Adrenal gland (tissue), 12 donors: Measurements from ENCODE around the gene COA5. TPM values are rescaled to one million over a fixed set of nuclear protein-coding genes. Genes with fewer than 3 reads are reported as not detected.

ENCODE experiments used
- DNase-seq, 7 donors: peaks; one replicate each; pipeline ENCODE4 v3.0.0-alpha.2; 2019 to 2020
- H3K27ac ChIP-seq, 5 donors: fragments of 200-600 bp; sonication (generic) in 4 of 5; 1 replicate in 3 of 5; 2 replicates in 2 of 5; pipeline versions ENCODE4 v1.5.1 to v1.8.0; 2016 to 2020; ENCODE audit warnings: mild to moderate bottlenecking in 1 of 5
- H3K27me3 ChIP-seq: fragments of 200-600 bp; 2 replicates; pipeline ENCODE4 v1.8.0; 2021
- H3K36me3 ChIP-seq, 2 donors: fragments of 200-600 bp; replicated peaks in 1 of 2; 1 replicate in 1 of 2; 2 replicates in 1 of 2; pipeline versions ENCODE4 v1.5.1 to v1.8.0; 2018 to 2022
- H3K4me1 ChIP-seq, 2 donors: fragments of 200-600 bp; replicated peaks in 1 of 2; 1 replicate in 1 of 2; 2 replicates in 1 of 2; pipeline versions ENCODE4 v1.5.1 to v1.8.0; 2018 to 2021
- H3K4me3 ChIP-seq, 4 donors: fragments of 200-600 bp; sonication (generic) in 3 of 4; one replicate each; pipeline ENCODE4 v1.5.1; 2016 to 2018
- H3K9me3 ChIP-seq, 3 donors: fragments of 200-600 bp; sonication (generic) in 1 of 3; replicated peaks in 1 of 3; 1 replicate in 2 of 3; 2 replicates in 1 of 3; pipeline versions ENCODE4 v1.5.1 to v1.8.0; 2016 to 2021
- POLR2A ChIP-seq, 2 donors: fragments of 450-650 bp; IDR thresholded peaks; one replicate each; pipeline ENCODE4 v1.6.1; 2017; ENCODE audit warnings: antibody characterized with exemption in 2 of 2, mild to moderate bottlenecking in 2 of 2, moderate library complexity in 1 of 2
- WGBS, 4 donors: extraction: QIAGEN DNeasy Blood & Tissue Kit in 2 of 4; methylation state at CpG; one replicate each; pipeline versions ENCODE4 v1.1.5 to v1.1.7; 2013 to 2017; 5-methylcytosine and 5-hydroxymethylcytosine counted together
- intact Hi-C, 2 donors: fragments of 100-400 bp; cut with DNase I; formaldehyde crosslinking; loops; one replicate each; pipeline versions ENCODE4 v1.14.1 to v1.15.0; 2022 to 2023
- polyA plus RNA-seq, 3 donors: library from polyadenylated mRNA; stranded (reverse); fragments of 200-250 nt in 2 of 3; fragments of 350-450 nt in 1 of 3; fragmentation: Illumina TruSeq in 1 of 3; extraction: RNeasy Lipid Tissue Mini Kit (QIAGEN cat#74804) in 1 of 3; gene quantifications; one replicate each; pipeline ENCODE4 v1.2.3, GENCODE V29; 2013 to 2014
- total RNA-seq, 9 donors: library from RNA; depleted of rRNA in 4 of 9; stranded (reverse); fragments of >200 nt in 4 of 9; fragments of 120-200 nt in 1 of 9; fragmentation: NEBNext Ultra II Directional in 1 of 9; extraction: Animal tissue kit (Norgen Biotek cat#: 25700) in 1 of 9; gene quantifications; one replicate each; pipeline versions ENCODE4 v1.1.0 to v1.2.4, GENCODE V29; 2013 to 2023
- TF ChIP-seq, protein P1 (sequence below), 6 experiments: fragments of 450-650 bp in 4 of 6; fragments of 200-600 bp in 2 of 6; sonication (generic) in 1 of 6; IDR thresholded peaks; 1 replicate in 5 of 6; 2 replicates in 1 of 6; pipeline versions ENCODE4 v1.5.1 to v1.8.0; 2016 to 2021; ENCODE audit warnings: antibody characterized with exemption in 6 of 6, mild to moderate bottlenecking in 2 of 6, moderate library complexity in 1 of 6
- donor health status: healthy with polysubstance abuse.
- donor health status: Bipolar disorder and iron deficiency.
- donor health status: DM: yes; HTN: yes; CAD: no.
- donor health status: DM: no; HTN: no; CAD: no.
- donor health status: DM: no; HTN: no; CAD: no.
- donor health status: DM: yes; HTN: yes; CAD: no.

COA5 gene
- total and polyA plus RNA-seq, 12 donors, result 18.9 to 76.0 (median 42.6) TPM

DNA sequence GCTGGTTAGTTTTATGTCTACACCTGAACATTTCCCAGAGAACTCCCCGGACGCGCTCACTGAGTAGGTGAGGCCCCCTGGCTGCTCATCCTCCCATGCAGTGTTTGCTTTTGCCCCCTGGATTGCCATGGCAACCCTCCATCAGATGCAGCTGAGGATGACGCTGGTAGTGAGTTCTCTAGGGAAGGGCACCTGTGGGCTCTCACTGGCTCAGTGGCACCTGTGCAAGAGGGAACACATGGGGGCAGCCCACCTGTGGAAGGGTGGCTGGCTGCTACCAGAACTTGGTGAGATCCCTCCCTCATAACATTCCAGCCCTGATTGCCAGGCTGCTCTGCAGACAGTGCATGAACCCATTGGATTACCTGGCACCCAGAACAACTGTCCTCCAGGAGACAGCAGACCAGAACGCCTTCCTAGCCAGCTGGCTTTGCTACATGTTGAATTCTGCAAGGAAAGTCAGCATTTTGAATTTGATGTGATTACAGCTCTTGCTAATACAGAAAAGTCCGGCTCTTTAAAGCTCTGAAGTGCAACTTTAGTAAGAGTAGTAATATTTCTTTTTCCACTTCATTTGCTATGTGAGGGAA lies 21.7 kb downstream of the COA5 start:
- intact Hi-C loops, result no loop called here
- H3K4me1 ChIP-seq, result no peaks in the 10 kb centered on the region
- no peak for TF ChIP-seq POLR2A (IDR thresholded peaks at IDR 0.05)
- TF ChIP-seq, protein P1, sequence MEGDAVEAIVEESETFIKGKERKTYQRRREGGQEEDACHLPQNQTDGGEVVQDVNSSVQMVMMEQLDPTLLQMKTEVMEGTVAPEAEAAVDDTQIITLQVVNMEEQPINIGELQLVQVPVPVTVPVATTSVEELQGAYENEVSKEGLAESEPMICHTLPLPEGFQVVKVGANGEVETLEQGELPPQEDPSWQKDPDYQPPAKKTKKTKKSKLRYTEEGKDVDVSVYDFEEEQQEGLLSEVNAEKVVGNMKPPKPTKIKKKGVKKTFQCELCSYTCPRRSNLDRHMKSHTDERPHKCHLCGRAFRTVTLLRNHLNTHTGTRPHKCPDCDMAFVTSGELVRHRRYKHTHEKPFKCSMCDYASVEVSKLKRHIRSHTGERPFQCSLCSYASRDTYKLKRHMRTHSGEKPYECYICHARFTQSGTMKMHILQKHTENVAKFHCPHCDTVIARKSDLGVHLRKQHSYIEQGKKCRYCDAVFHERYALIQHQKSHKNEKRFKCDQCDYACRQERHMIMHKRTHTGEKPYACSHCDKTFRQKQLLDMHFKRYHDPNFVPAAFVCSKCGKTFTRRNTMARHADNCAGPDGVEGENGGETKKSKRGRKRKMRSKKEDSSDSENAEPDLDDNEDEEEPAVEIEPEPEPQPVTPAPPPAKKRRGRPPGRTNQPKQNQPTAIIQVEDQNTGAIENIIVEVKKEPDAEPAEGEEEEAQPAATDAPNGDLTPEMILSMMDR (IDR thresholded peaks at IDR 0.05), result no peak
- WGBS, 4 donors, result 92 to 98% (median 96%) methylated on average over 5 to 6 of the region's 6 CpGs
- H3K27ac ChIP-seq, result no peak overlapping the region
- H3K36me3 ChIP-seq, result peaks cover 0 to 24% of the 10 kb centered on the region in 2 donors
- no peaks in the 10 kb centered on the region for H3K27me3 ChIP-seq
- peak in 1 of 7 donors; percentile 39 for DNase-seq
- H3K9me3 ChIP-seq, result no peaks in the 10 kb centered on the region
- H3K4me3 ChIP-seq, result no peak overlapping the region

DNA sequence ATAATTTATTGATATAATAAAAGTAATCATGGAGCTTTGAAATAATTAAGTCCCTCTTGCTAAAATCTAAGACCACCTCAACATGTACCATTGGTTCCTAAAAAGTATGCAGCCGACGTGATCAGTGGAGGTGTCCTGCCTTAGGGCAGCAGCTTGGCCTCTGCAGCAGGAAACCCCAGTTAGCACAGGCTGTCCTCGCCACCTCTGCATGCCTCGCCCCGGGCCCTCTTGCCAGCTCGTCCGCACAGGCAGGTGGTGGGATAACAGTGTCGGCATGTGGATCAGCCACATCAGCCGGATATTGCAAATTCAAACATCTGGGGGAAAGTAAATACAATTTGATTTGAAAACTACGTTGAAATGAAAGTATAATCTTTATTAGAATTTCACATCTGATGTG lies 22.9 kb downstream of the COA5 start:
- peak in 1 of 7 donors; percentile 35 for DNase-seq
- 94 to 97% (median 96%) methylated on average over 10 of the region's 10 CpGs for WGBS, 4 donors
- no peaks in the 10 kb centered on the region for H3K9me3 ChIP-seq
- TF ChIP-seq, protein P1 (IDR thresholded peaks at IDR 0.05), result no peak
- no peak for TF ChIP-seq POLR2A (IDR thresholded peaks at IDR 0.05)
- no peak overlapping the region for H3K27ac ChIP-seq
- H3K4me3 ChIP-seq, result no peak overlapping the region
- no peaks in the 10 kb centered on the region for H3K4me1 ChIP-seq
- H3K27me3 ChIP-seq, result no peaks in the 10 kb centered on the region
- intact Hi-C loops, result no loop called here
- peaks cover 0 to 24% of the 10 kb centered on the region in 2 donors for H3K36me3 ChIP-seq

DNA sequence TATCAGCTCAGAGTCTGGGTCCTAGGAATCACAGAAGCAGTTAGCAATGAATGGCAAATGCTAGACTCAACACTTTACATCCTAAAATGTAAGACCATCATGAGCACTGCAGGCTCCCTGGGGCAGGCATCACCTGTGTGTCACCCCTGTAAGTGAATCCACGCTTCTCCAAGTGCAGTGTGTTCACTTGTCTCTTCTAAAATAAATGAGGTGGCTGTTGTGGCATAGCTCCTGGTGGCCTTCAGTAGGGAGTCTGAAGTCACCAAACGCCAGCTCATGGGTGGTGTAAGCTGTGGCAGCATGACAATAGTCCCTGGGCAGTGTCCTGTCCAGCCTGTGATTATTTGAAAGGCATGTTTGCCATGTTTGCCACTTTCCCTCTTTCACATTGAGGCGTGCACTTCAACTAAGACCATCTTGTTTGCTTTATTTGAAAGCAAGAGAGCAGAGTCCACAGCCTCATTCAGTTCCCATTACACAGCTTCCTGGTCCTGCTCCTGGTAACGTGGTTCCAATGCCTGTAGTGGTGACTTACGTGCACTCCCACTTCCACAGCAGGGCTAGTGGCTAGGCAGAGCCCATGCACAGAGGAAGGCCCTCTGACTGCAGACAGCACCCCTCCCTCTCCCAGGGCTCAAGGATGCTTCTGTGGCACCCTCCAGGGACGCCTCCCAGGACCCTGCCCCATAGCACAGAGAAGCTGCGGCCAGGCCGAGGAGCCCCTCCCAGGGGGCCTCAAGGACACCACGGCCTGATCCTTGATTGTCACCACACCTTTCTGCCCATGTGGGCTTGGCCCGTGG lies 24.3 kb downstream of the COA5 start:
- Histone ChIP-seq H3K36me3 (peaks cover 0 to 28% of the 10 kb centered on the region in 2 donors), H3K9me3 (no peaks in the 10 kb centered on the region), H3K27ac (no peak overlapping the region), H3K4me3 (no peak overlapping the region), H3K27me3 (no peaks in the 10 kb centered on the region), H3K4me1 (no peaks in the 10 kb centered on the region)
- DNase-seq, result peak in 2 of 7 donors; percentile 11 to 46
- intact Hi-C loops, result no loop called here
- no peak for TF ChIP-seq POLR2A (IDR thresholded peaks at IDR 0.05)
- TF ChIP-seq, protein P1 (IDR thresholded peaks at IDR 0.05), result no peak
- WGBS, 4 donors, result 87 to 92% (median 88%) methylated on average over 6 to 10 of the region's 10 CpGs

DNA sequence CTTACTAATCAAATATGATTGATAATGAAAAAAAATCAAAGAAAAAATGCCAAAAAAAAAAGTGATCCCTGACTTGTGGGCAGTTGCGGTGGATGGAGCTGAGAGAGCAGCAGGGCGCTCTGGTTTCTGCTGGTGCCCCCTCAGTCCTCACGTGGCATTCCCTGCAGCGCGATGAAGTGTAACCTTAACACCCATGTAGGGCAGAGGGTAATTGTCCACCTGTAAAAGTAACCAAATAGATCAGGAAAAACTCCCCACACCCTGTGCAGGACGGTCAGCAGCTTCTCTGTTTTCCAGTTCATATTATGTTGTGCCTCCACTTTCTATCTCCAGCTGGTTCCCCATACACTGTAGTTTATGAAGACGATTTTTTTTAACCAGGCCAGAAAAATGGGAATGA lies 25.0 kb downstream of the COA5 start:
- intact Hi-C loops, result no loop called here
- no peaks in the 10 kb centered on the region for H3K27me3 ChIP-seq
- DNase-seq, result no peak
- H3K4me3 ChIP-seq, result no peak overlapping the region
- H3K9me3 ChIP-seq, result no peaks in the 10 kb centered on the region
- no peaks in the 10 kb centered on the region for H3K4me1 ChIP-seq
- no peak for TF ChIP-seq POLR2A (IDR thresholded peaks at IDR 0.05)
- TF ChIP-seq, protein P1 (IDR thresholded peaks at IDR 0.05), result no peak
- WGBS, 4 donors, result 93 to 97% (median 95%) methylated on average over 7 of the region's 7 CpGs
- H3K36me3 ChIP-seq, result peaks cover 0 to 30% of the 10 kb centered on the region in 2 donors
- H3K27ac ChIP-seq, result no peak overlapping the region
